Liver (tissue), 9 donors: Measurements from ENCODE around the gene ORMDL3. TPM values are rescaled to one million over a fixed set of nuclear protein-coding genes. Genes with fewer than 3 reads are reported as not detected.

Source experiments
- DNase-seq: peaks from one replicate; pipeline ENCODE4 v3.0.0-alpha.2; 2017; ENCODE audit warnings: low spot score
- H3K27ac ChIP-seq, 2 donors: one replicate each; pipeline ENCODE4 v1.7.0; 2013; ENCODE audit warnings: inconsistent platforms in 2 of 2, low read length in 2 of 2, control low read depth in 1 of 2, low read depth in 1 of 2, mild to moderate bottlenecking in 1 of 2
- H3K27me3 ChIP-seq, 4 donors: one replicate each; pipeline versions ENCODE4 v1.6.1 to v1.7.0; 2013; ENCODE audit warnings: low read length in 3 of 4, inconsistent platforms in 1 of 4, mild to moderate bottlenecking in 1 of 4, moderate library complexity in 1 of 4; ENCODE audit not compliant: control insufficient read depth in 4 of 4, insufficient read depth in 4 of 4
- H3K36me3 ChIP-seq, 4 donors: one replicate each; pipeline versions ENCODE4 v1.6.1 to v1.7.0; 2013; ENCODE audit warnings: low read length in 3 of 4, mild to moderate bottlenecking in 3 of 4, low read depth in 1 of 4, moderate library complexity in 1 of 4; ENCODE audit not compliant: control insufficient read depth in 4 of 4, insufficient read depth in 3 of 4
- H3K4me1 ChIP-seq, 4 donors: one replicate each; pipeline versions ENCODE4 v1.6.1 to v1.7.0; 2013; ENCODE audit warnings: low read length in 3 of 4, mild to moderate bottlenecking in 3 of 4, moderate library complexity in 1 of 4; ENCODE audit not compliant: control insufficient read depth in 4 of 4, insufficient read depth in 4 of 4
- H3K4me3 ChIP-seq, 3 donors: one replicate each; pipeline versions ENCODE4 v1.6.1 to v1.7.0; 2013; ENCODE audit warnings: low read length in 3 of 3, control low read depth in 1 of 3, low read depth in 1 of 3, mild to moderate bottlenecking in 1 of 3
- H3K9ac ChIP-seq, 2 donors: one replicate each; pipeline ENCODE4 v1.7.0; 2013; ENCODE audit warnings: low read length in 2 of 2, mild to moderate bottlenecking in 2 of 2, moderate library complexity in 2 of 2, control low read depth in 1 of 2, low read depth in 1 of 2
- H3K9me3 ChIP-seq, 4 donors: one replicate each; pipeline versions ENCODE4 v1.6.1 to v1.7.0; 2013; ENCODE audit warnings: low read length in 3 of 4; ENCODE audit not compliant: control insufficient read depth in 4 of 4
- CTCF ChIP-seq: fragments of 150-350 bp; IDR thresholded peaks from 2 replicates; pipeline ENCODE4 v1.5.1; 2017; ENCODE audit warnings: improper control_type of control experiment, low read depth, low read length; ENCODE audit not compliant: missing input control
- EGR1 ChIP-seq, 2 donors: IDR thresholded peaks; 2 replicates each; pipeline ENCODE4 v1.6.1; 2016 to 2018; ENCODE audit warnings: antibody characterized with exemption in 2 of 2, low read depth in 2 of 2
- FOXA1 ChIP-seq: IDR thresholded peaks from 2 replicates; pipeline ENCODE4 v1.6.1; 2016; ENCODE audit warnings: antibody characterized with exemption
- FOXA2 ChIP-seq: IDR thresholded peaks from 2 replicates; pipeline ENCODE4 v1.6.1; 2016; ENCODE audit warnings: antibody characterized with exemption
- GABPA ChIP-seq, 2 donors: IDR thresholded peaks in 1 of 2; conservative IDR thresholded peaks in 1 of 2; 2 replicates each; pipeline ENCODE4 v1.6.1; 2016; ENCODE audit warnings: antibody characterized with exemption in 2 of 2, mild to moderate bottlenecking in 1 of 2, moderate library complexity in 1 of 2
- HNF4A ChIP-seq, 2 donors: conservative IDR thresholded peaks; 2 replicates each; pipeline ENCODE4 v1.6.1; 2016; ENCODE audit warnings: antibody characterized with exemption in 2 of 2, mild to moderate bottlenecking in 2 of 2
- HNF4G ChIP-seq: IDR thresholded peaks from 2 replicates; pipeline ENCODE4 v1.6.1; 2016; ENCODE audit warnings: antibody characterized with exemption
- JUND ChIP-seq, 2 donors: IDR thresholded peaks; 2 replicates each; pipeline ENCODE4 v1.6.1; 2016; ENCODE audit warnings: antibody characterized with exemption in 2 of 2
- NR2F2 ChIP-seq: IDR thresholded peaks from 2 replicates; pipeline ENCODE4 v1.6.1; 2016; ENCODE audit warnings: antibody characterized with exemption
- RAD21 ChIP-seq, 2 donors: IDR thresholded peaks; 2 replicates each; pipeline ENCODE4 v1.6.1; 2016; ENCODE audit warnings: antibody characterized with exemption in 2 of 2, mild to moderate bottlenecking in 2 of 2
- REST ChIP-seq: IDR thresholded peaks from 2 replicates; pipeline ENCODE4 v1.6.1; 2016; ENCODE audit warnings: antibody characterized with exemption, mild to moderate bottlenecking
- RXRA ChIP-seq, 2 donors: IDR thresholded peaks; 2 replicates each; pipeline ENCODE4 v1.6.1; 2017 to 2018; ENCODE audit warnings: antibody characterized with exemption in 2 of 2, mild to moderate bottlenecking in 1 of 2
- SP1 ChIP-seq: IDR thresholded peaks from 2 replicates; pipeline ENCODE4 v1.6.1; 2018; ENCODE audit warnings: antibody characterized with exemption, mild to moderate bottlenecking
- TAF1 ChIP-seq: conservative IDR thresholded peaks from 2 replicates; pipeline ENCODE4 v1.6.1; 2016; ENCODE audit warnings: antibody characterized with exemption, mild to moderate bottlenecking
- YY1 ChIP-seq: IDR thresholded peaks from 2 replicates; pipeline ENCODE4 v1.6.1; 2016; ENCODE audit warnings: antibody characterized with exemption, mild to moderate bottlenecking
- ZBTB33 ChIP-seq: IDR thresholded peaks from 2 replicates; pipeline ENCODE4 v1.6.1; 2016; ENCODE audit warnings: antibody characterized with exemption
- WGBS: extraction: QIAGEN DNeasy Blood & Tissue Kit; methylation state at CpG from one replicate; pipeline ENCODE4 v1.1.7; 2013; 5-methylcytosine and 5-hydroxymethylcytosine counted together
- polyA plus RNA-seq, 2 donors: library from polyadenylated mRNA; stranded (reverse) in 1 of 2; unstranded in 1 of 2; fragments of 200-250 nt in 1 of 2; fragments of >200 nt in 1 of 2; fragmentation: Nextera tagmentation in 1 of 2; extraction: Ambion mirVana in 1 of 2; gene quantifications; one replicate each; pipeline versions ENCODE4 v1.2.1 to v1.2.3, GENCODE V29; 2013 to 2015
- total RNA-seq, 2 donors: library from RNA; depleted of rRNA; stranded (reverse); fragments of >200 nt; gene quantifications; one replicate each; pipeline ENCODE4 v1.2.3, GENCODE V29; 2014
- TF ChIP-seq, protein P1 (sequence below): IDR thresholded peaks from 2 replicates; pipeline ENCODE4 v1.6.1; 2016; ENCODE audit warnings: antibody characterized with exemption
- TF ChIP-seq, protein P2 (sequence below): IDR thresholded peaks from 2 replicates; pipeline ENCODE4 v1.6.1; 2016; ENCODE audit warnings: antibody characterized with exemption
- donor health status: healthy.
- donor health status: healthy.
- donor health status: healthy.
- donor health status: healthy.
- donor health status: healthy.

ORMDL3 gene
- total and polyA plus RNA-seq, 4 donors, result 71.0 to 141 (median 125) TPM

- Histone ChIP-seq H3K9ac (peak overlapping the region in 1 of 2 donors; percentile 28), H3K4me3 (peak overlapping the region in 1 of 3 donors; percentile 25), H3K36me3 (no peaks in the 10 kb centered on the region), H3K27me3 (no peaks in the 10 kb centered on the region), H3K4me1 (peaks cover 3 to 14% (median 8%) of the 10 kb centered on the region in 4 donors), H3K27ac (peak overlapping the region; percentile 45 to 77), H3K9me3 (no peaks in the 10 kb centered on the region)
- WGBS, result 40% methylated on average over 14 of the region's 14 CpGs
- no peak for DNase-seq
- TF ChIP-seq CTCF, result no peak
- TF ChIP-seq SP1, result peak; percentile 86
- TF ChIP-seq, protein P1, sequence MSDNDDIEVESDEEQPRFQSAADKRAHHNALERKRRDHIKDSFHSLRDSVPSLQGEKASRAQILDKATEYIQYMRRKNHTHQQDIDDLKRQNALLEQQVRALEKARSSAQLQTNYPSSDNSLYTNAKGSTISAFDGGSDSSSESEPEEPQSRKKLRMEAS, result peak; percentile 74
- peak; percentile 89 to 92 for TF ChIP-seq RXRA (IDR thresholded peaks at IDR 0.05)
- peak; percentile 54 for TF ChIP-seq REST
- no peak for TF ChIP-seq NR2F2
- TF ChIP-seq, protein P2, sequence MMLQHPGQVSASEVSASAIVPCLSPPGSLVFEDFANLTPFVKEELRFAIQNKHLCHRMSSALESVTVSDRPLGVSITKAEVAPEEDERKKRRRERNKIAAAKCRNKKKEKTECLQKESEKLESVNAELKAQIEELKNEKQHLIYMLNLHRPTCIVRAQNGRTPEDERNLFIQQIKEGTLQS, result no peak
- TF ChIP-seq HNF4G, result peak; percentile 35
- TF ChIP-seq RAD21 (IDR thresholded peaks at IDR 0.05), result peak in 1 of 2 donors; percentile 60
- TF ChIP-seq HNF4A (conservative IDR thresholded peaks at IDR 0.05), result peak; percentile 89 to 91
- no peak for TF ChIP-seq ZBTB33
- TF ChIP-seq GABPA (IDR thresholded peaks at IDR 0.05 in 1 of 2, conservative IDR thresholded peaks at IDR 0.05 in 1 of 2), result no peak
- no peak for TF ChIP-seq FOXA1
- TF ChIP-seq YY1, result peak; percentile 67
- TF ChIP-seq EGR1 (IDR thresholded peaks at IDR 0.05; ENCODE audit: low read depth in 2 of 2), result peak in 1 of 2 donors; percentile 42
- no peak for TF ChIP-seq TAF1
- peak in 1 of 2 donors; percentile 52 for TF ChIP-seq JUND (IDR thresholded peaks at IDR 0.05)
- TF ChIP-seq FOXA2, result no peak
Observed at GRCh38 chr17:39943702-39944392, 16.4 kb upstream of the ORMDL3 start.
